ENCODE results near the gene SLC22A13.
"Not testable (repeated sequence)": the region's sequence is repeated elsewhere in the genome, so short reads cannot be mapped to it uniquely, and the experiment has no call there.

The SLC22A13 gene, protein sequence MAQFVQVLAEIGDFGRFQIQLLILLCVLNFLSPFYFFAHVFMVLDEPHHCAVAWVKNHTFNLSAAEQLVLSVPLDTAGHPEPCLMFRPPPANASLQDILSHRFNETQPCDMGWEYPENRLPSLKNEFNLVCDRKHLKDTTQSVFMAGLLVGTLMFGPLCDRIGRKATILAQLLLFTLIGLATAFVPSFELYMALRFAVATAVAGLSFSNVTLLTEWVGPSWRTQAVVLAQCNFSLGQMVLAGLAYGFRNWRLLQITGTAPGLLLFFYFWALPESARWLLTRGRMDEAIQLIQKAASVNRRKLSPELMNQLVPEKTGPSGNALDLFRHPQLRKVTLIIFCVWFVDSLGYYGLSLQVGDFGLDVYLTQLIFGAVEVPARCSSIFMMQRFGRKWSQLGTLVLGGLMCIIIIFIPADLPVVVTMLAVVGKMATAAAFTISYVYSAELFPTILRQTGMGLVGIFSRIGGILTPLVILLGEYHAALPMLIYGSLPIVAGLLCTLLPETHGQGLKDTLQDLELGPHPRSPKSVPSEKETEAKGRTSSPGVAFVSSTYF

DNA sequence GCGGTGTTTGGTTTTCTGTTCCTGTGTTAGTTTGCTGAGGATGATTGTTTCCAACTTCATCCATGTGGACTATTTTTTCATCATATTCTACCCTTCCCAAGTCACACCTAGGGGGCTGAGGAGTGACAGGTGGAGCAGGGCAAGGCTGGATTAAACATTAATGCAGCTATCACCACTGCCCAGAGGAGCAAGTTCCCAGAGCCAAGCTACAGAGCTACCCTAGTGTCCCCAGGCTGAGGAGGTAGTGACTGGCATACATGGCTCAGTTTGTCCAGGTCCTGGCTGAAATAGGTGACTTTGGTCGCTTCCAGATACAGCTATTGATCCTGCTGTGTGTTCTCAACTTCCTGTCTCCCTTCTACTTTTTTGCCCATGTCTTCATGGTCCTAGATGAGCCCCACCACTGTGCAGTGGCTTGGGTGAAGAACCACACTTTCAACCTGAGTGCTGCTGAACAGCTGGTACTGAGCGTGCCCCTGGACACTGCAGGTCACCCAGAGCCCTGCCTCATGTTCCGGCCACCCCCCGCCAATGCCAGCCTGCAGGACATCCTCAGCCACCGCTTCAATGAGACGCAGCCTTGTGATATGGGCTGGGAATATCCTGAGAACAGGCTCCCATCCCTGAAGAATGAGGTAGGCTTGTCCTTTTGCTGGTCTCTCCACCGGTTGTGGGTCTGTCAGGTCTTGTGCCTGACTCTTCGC lies at the start of gene SLC22A13:
Gene SLC22A13, plus strand, starts transcription at position 209 of the 704 bp plus-strand sequence. Its CDS starts 49 bp downstream, at position 258.
- DNase-seq (ENCODE audit: low spot score): no peak

DNA sequence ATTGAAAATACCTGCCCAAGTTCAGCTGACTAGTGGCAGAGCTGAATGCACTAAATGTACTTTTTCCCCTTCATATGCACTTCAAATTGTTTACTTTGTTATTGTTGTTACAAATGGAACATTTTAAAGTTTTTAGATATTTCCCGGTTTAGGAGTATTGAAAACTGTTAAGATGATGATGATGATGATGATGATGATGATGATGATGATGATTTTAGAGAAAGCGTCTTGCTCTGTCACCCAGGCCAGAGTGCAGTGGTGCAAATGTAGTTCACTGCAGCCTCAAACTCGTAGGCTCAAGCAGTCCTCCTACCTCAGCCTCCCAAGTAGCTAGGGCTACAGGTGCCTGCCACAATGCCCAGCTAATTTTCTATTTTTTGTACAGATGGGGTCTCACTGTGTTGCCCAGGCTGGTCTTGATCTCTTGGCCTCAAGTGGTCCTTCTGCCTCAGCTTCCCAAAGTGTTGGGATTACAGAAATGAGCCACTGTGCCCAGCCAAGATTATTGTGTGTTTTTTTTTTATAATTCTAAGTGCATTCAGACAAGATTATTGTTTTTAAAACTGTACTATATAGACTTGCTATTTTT lies 45.9 kb upstream of the SLC22A13 start:
- no peak for DNase-seq (ENCODE audit: low spot score)

DNA sequence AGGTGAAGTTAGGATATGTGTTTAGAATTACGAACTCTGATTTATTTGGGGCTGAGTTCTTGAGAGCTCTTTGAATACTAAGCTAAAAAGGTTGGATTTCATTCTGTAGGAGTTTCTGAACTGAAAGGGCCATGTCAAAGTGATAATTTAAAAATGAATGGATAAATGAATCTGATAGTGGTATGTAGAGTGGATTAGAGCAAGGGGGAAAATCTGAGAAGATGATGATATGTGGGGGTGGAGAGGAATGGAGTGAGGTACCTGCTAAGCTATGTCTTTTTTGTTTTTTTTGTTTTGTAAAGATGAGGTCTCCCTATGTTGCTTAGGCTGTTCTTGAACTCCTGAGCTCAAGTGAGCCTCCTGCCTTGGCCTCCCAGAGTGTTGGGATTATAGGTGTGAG lies 44.6 kb upstream of the SLC22A13 start:
- no peak for DNase-seq (ENCODE audit: low spot score)

DNA sequence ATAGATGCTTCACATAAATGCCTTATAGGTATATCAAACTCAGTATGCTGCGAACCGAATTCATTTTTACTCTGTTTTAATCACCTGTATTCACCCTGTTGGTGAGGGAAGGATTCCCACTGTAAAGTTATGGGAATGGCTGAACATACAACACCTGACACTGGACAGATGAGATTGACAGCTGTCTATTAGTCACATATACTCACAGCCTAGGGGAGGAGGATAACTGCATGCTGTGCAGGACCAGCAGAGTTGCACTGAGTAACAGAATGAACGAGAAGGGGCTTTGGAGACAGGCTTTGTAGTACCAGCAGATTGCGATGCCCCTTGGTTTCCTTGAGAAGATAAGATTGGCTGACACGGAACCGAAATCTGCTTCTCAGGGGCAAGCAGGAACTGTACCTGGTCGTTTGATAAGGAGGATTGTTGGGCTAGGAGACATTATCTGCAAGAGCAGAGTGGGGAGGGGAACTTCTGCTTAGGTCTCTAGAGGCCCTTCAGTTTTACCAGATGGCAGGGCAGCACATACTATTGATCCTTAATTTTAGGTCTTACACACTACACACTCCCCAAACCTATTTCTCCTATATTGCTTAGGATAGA lies 43.5 kb upstream of the SLC22A13 start:
- DNase-seq (ENCODE audit: low spot score): no peak

DNA sequence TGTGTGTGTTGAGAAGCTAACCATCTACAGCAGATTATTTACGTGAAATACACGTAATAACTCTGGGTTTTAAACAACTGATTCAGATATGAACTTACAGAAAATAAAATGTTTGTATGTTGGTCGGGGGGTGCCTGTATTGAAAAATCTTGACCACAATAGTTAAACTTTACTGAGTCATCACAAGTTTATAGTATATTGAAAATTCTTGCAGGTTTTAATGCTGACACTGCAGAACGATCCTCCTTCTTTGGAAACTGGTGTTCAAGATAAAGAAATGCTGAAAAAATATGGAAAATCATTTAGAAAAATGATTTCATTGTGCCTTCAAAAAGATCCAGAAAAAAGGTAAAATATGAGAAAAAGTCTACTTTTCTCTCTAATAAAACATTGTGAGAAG lies 41.3 kb upstream of the SLC22A13 start:
- DNase-seq (ENCODE audit: low spot score): no peak

DNA sequence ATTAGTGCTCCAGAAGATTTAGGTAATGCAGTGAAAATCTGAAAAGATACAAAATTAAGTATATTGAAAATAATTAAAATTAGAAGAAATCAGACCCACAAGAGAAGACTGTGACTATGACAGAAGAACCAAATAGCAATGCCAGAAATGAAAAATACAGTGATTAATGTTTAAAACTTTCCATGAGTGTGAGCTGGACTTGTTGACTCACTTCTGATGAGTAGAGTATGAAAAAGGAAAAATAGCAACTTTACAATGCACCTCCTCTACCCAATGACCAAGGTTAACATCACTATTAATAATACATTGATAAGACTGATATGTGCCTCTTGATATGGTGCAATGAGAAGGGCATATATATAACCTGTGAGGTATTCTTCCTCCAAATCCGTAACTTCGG lies 39.3 kb upstream of the SLC22A13 start:
- DNase-seq (ENCODE audit: low spot score): no peak

DNA sequence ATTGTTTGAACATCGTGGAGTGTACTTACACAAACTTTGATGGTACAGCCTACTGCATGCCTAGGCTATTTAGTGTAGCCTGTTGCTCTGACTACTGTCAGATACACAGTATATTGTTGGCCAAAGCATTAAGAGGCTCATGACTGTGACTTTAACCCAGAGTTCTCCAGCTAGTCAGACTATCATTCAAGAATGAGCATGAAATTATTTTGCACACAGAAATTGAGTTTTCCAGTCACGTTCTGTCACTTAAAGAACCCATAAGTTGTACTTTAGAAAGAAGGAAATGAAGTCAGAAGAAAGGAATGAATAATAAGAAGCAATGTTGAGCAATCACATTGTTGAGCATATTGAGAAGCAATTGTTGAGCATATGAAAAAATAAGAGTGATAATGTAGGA lies 37.6 kb upstream of the SLC22A13 start:
- DNase-seq (ENCODE audit: low spot score): peak; percentile 28

DNA sequence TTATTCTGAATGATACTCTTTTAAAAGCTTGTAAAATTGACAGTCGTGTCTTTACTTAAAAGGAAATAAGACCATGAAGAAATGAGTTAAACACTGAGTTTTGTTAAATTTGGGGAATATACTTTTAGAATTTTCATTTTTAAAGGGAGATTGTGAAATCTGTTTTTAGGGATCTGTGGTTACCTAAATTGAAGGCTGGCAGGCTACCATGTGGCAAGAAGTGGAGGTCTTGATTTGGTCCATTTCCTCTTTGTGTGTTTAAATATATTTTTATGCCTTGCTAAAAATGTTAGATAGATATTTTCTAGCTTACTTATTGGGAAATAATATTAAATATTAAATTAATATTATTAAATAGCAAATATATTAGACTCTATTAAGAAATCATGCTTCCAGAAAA lies 36.6 kb upstream of the SLC22A13 start:
- no peak for DNase-seq (ENCODE audit: low spot score)

DNA sequence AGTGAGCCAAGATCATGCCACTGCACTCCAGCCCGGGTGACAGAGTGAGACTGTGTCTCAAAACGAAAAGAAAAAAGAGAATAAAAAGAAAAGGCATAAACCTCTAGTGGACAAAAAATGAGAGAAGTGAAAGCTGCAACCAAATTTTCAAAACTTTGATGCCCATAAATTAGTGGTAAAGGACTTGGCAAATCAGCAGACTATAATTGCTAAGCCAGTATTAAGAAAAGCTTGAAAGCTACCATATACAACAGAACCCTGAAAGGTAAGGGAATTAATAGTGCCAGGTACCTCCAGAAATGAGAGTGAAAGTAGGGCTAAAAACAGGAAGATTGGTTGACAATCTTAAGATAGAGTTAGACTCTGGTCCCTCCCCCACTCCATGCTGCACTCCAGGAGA lies 32.9 kb upstream of the SLC22A13 start:
- no peak for DNase-seq (ENCODE audit: low spot score)

DNA sequence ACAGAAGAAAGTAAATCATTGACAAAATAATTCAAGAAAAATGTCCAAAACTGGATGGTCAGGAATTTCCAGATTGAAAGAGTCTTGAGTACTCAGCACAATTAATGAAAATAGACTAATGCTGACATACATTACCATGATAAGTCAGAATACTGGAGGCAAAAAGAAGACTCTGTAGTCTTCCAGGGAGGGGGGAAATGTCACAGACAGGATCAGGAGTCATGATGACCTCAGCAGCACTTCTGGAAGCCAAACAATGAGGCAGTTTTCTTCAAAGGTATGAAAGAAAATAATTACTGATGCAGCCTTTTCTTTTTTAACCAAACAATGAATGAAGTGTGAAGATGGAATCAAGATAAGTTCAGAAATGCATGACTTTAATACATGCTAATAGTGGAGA lies 30.1 kb upstream of the SLC22A13 start:
- peak; percentile 63 for DNase-seq (ENCODE audit: low spot score)

DNA sequence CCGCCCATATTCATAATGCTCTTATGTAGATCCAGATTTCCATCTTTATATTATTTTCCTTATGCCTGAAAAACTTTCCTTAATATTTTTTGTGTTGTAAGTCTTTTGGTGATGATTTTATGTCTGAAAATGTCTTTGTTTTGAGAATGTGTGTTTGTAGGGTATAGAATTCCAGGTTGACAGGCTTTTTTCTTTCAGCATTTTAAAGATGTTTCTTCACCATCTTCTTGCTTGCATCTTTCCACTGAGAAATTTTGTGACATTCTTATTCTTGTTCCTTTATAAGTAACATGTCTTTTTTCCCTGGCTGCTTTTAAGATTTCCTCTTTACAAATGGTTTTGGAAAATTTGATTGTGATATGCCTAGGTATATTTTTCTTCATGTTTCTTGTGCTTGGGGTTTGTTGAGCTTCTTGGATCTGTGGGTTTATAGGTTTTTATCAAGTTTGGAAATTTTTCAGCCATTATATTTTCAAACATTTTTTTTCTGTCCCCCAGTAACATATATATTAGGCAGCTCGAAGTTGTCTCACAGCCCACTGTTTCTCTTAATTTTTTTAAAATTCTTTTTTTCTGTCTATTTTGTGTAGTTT lies 27.1 kb upstream of the SLC22A13 start:
- DNase-seq (ENCODE audit: low spot score): no peak

DNA sequence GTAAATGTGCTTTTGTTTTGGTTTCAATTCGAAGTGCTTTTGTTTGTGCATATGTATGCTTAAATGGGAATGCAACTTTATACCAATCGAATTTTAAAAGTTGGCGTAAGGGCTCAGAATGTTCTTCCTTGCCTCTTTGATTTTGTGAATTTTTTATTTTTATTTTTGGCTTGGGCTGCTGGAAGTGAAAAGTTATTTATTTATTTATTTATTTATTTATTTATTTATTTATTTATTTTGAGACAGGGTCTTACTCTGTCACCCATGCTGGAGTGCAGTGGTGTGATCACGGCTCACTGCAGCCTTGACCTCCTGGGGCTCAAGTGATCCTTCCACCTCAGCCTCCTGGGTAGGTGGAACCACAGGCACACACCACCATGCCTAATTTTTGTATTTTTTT lies 22.8 kb upstream of the SLC22A13 start:
- not testable (repeated sequence) for DNase-seq (ENCODE audit: low spot score)

DNA sequence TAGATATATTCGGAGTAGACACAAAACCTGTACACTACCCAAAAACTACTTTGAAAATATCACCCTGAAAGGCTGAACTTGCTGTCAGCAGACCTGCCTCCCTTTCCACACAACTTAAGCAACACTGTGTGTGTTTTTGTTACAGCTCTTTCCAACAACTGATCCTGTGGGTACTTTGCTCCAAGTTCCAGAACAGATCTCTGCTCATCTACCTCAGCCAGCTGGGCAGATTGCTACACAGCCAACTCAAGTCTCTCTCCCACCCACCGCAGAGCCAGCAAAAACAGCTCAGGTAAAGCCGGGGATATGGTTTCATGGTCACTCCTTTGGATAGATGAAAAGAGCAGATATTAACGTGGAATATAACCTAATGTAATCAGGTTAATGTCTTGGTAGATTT lies 19.7 kb upstream of the SLC22A13 start:
- DNase-seq (ENCODE audit: low spot score): no peak

DNA sequence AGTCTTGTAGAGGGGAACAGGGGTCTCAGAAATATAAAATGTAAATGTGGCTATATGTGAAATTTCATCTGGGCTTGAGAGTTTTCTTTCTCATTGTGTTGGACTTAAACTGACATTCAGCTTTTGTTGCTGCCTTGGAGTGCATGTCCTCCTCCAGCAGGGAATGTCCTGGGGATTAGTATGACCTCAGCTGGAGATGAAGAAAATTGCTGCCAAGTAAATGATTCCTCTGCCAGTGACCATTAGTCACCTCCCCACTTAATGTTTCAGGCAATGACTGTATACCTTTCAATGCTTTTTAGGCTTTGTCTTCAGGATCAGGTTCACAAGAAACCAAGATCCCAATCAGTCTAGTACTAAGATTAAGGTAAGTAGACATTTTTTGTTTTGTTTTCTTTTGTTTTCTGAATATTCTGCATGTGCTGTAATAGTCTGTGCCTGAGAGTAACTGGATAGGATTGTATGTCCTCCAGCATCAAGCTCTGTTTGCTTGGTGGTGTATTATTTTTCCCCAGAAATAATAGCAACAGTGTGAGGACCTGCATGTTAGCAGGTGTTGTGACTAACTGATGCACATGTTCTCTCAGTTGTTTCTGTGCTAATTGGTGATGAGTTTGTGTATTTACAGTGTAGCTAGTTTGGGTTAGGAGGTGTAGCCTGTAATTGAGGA lies 18.1 kb upstream of the SLC22A13 start:
- DNase-seq (ENCODE audit: low spot score): peak; percentile 73

DNA sequence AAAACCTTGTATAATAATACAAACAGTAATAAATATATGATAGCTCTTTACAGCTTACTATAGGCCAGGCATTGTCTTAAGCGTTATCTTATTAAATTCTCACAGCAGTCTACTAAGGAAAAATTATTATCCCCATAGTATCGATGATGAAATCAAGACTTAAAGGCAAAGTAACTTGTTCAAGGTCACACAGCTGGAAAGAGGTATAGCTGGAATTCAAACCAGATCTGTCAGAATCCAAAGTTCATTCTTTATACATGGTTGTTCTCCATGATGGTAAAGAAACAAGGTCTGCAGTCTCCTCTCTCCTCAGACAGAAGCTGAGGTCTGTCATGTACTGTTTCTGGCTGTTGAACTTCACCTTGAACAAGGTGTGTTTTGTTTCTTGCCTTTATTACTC lies 15.4 kb upstream of the SLC22A13 start:
- no peak for DNase-seq (ENCODE audit: low spot score)

DNA sequence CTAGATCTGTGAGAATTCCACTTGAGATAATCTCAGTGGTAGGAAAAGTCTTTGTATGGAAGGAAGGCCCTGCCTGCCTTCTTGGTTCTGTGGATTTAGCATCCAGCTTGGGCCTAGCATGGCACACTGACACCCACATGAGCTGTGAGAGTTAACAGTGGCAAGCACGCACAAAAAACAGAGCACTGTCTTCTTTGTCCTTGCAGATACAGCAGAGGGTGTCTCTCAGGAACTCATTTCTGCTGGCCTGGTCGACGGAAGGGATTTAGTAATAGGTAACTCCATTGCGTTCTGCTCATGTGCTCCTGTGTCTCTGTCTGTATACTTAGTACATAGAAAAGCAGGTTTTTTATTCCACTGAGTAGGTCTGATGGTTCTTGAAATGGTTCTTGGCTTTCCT lies 14.4 kb upstream of the SLC22A13 start:
- DNase-seq (ENCODE audit: low spot score): no peak

DNA sequence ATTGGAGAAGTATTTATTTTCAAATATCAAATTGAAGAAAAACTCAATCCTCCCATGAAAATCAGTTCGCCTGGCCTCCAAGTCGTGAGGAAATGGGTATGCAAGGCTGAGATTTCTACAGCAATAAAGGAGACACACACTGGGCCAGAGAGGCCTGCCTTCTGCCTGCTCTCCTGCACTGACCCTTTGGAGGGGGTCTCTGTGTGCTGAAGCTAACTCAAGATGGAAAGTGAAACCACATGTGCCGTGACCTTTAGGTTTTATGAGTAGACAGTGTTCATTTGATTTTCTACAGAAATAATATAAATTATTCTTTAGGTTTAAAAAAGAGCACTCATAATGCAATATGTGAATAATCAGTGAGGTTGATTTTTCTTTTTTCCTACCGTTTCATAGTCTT lies 11.9 kb upstream of the SLC22A13 start:
- no peak for DNase-seq (ENCODE audit: low spot score)

DNA sequence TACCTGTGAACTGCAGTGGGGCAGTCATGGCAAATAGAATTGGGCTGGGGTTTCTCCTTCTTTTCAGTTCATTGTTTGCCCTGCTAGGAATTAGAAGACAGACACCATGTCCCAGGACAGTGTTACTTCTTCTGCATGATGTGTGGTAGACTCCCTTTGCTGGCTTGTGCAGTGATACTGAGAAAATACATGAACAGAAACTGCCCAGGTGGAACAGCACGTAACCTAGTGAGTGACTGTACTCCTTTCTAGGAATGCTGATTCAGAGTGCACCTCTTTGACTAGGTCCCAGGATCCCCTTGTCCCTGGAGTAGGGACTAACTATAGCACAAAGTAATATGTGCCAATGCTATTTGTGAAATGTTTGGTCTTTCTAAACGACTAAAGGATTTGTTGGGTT lies 10.7 kb upstream of the SLC22A13 start:
- DNase-seq (ENCODE audit: low spot score): no peak

DNA sequence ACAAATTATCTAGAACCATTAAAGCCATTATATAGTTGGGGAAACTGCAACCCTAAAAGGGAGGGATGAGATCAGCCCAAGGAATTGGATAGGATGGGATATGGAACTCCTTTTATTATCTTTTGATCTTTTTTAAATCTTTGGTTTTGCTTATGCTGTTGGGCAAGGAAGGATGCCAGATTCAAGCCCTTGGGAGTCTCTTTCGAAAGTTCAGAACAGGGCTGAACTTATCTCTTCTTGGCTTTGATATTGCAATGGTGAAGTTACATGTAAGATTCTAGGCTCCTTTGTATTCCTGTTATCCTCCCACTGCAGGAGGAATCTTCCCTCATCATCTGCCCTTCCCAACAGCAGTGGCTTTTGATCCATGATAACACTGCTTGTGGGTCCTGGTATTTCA lies 10.0 kb upstream of the SLC22A13 start:
- DNase-seq (ENCODE audit: low spot score): no peak

DNA sequence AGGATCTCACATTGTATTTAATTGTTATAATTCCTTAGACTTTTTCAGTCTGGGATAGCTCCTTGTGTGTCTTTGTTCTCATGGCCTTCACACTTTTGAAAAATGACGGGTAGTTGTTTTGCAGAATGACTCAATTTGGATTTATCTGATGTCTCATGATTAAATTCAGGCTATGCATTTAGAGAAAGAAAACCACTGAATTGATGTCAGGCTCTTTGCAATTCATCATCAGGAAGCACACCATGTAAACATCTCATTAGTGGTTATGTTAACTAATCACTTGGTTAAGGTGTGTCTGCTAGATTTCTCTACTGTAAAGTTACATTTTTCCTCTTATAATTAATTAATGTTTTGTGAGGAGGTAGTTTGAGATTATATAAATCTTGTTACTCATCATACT lies 8.0 kb upstream of the SLC22A13 start:
- DNase-seq (ENCODE audit: low spot score): no peak

DNA sequence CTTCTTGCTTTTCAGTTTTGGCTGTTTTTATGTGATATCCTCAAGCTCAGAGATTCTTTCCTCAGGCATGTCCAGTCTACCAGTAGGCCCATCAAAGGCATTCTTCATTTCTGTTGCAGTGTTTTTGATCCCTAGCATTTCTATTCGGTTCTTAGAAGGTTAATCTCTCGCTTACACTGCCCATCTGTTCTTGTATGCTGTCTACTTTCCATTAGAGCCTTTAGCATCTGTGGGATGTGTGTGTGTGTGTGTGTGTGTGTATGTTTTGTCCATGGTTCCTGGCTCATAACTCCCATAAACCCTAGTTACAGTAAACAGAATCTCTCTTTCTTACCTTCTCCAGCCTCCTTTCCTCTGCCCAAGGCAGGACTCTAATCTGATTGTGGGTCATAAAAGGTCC lies 5.1 kb upstream of the SLC22A13 start:
- DNase-seq (ENCODE audit: low spot score): no peak

DNA sequence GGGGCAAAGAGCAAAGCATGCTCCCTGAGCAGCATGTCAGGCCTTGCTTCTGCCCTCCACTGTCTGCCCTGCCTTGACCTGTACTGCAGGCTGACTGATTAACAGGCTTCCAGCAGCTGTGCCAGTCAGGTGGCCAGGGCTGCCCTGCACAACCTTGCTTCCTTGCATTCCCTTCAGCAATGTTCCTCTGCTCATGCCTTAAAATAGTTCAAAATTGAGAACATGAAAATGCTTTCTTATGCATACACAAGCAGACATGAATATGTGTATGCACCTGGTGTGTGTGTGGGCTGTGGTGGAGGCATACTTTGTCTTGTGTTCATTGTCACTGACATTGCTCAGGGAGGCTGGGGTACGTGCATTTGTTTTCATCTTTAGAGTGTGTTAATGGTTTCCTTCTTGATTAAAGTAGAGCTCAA lies 1.2 kb upstream of the SLC22A13 start:
- DNase-seq (ENCODE audit: low spot score): no peak
